ENCODE results near the gene ATP5F1D. TPM values are rescaled to one million over a fixed set of nuclear protein-coding genes. Genes with fewer than 3 reads are reported as not detected.

The ATP5F1D gene
- total RNA-seq, 4 donors from 2014 or later = 88.3 to 299 (median 206) TPM

- no peaks in the 10 kb centered on the region for H3K27me3 ChIP-seq
- H3K4me1 ChIP-seq = peaks cover 11 to 84% (median 62%) of the 10 kb centered on the region in 4 donors
- H3K36me3 ChIP-seq = peaks cover 0 to 39% (median 0%) of the 10 kb centered on the region in 3 donors
- DNase-seq = peak; percentile 89 to 94 (median 90)
- H3K4me3 ChIP-seq = peak overlapping the region; percentile 20 to 76 (median 44)
- H3K27ac ChIP-seq = peak overlapping the region; percentile 98 to 100 (median 99)
- no peaks in the 10 kb centered on the region for H3K9me3 ChIP-seq
- TF ChIP-seq POLR2A (IDR thresholded peaks at IDR 0.05) = peak; percentile 71 to 85
- TF ChIP-seq, protein P1, sequence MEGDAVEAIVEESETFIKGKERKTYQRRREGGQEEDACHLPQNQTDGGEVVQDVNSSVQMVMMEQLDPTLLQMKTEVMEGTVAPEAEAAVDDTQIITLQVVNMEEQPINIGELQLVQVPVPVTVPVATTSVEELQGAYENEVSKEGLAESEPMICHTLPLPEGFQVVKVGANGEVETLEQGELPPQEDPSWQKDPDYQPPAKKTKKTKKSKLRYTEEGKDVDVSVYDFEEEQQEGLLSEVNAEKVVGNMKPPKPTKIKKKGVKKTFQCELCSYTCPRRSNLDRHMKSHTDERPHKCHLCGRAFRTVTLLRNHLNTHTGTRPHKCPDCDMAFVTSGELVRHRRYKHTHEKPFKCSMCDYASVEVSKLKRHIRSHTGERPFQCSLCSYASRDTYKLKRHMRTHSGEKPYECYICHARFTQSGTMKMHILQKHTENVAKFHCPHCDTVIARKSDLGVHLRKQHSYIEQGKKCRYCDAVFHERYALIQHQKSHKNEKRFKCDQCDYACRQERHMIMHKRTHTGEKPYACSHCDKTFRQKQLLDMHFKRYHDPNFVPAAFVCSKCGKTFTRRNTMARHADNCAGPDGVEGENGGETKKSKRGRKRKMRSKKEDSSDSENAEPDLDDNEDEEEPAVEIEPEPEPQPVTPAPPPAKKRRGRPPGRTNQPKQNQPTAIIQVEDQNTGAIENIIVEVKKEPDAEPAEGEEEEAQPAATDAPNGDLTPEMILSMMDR (IDR thresholded peaks at IDR 0.05) = no peak
Measured at GRCh38 chr19:1259206-1259875, 17.8 kb downstream of the ATP5F1D start.

DNA sequence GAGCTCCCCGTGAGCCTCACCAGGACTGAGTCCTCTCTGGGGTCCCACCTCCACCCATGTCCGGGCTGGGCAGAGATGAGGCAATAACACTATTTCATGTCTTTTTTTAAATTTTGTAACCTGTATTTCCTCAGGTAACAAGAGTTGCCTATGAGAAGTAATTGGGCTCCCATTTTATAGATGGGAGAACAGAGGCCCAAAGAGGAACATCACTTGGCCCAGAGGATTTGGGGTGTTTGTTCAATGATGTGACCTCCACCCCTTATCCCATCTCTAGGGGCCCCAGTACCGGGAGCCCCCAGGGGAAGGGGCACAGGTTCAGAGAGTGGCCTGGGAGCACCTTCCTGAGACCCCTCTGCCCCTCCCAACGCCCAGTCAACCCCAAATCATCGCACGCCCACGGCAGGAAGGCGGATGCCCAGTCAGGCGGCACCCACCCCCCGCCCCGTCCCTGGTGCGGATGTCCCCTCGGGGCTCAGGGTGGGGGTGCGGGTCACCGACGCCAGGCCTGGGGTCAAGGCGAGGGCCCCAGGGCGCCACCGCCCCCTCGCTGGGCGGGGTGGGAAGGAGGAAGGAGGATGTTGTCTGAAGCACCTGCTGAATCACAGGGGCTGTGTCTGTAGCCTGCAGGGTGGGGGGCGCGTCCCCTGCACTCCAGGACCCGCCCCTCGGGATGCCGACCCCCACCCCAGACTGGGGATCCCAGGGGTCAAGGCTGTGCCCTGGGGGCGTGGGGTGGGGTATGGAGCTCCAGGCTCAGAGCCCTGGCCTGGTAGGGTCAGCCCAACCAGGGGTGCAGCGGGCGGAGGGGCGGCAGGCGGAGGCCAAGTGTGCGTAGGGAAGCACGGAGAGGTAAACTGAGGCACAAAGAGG, 18.6 kb downstream of the ATP5F1D start:
- H3K27ac ChIP-seq = peak overlapping the region; percentile 98 to 100 (median 99)
- peak overlapping the region; percentile 48 to 76 (median 60) for H3K4me3 ChIP-seq
- H3K9me3 ChIP-seq = no peaks in the 10 kb centered on the region
- no peaks in the 10 kb centered on the region for H3K27me3 ChIP-seq
- H3K36me3 ChIP-seq = peaks cover 0 to 31% (median 0%) of the 10 kb centered on the region in 3 donors
- TF ChIP-seq, protein P1 (IDR thresholded peaks at IDR 0.05) = no peak
- no peak for TF ChIP-seq POLR2A (IDR thresholded peaks at IDR 0.05)
- H3K4me1 ChIP-seq = peaks cover 11 to 84% (median 63%) of the 10 kb centered on the region in 4 donors
- peak; percentile 72 to 84 (median 74) for DNase-seq

DNA sequence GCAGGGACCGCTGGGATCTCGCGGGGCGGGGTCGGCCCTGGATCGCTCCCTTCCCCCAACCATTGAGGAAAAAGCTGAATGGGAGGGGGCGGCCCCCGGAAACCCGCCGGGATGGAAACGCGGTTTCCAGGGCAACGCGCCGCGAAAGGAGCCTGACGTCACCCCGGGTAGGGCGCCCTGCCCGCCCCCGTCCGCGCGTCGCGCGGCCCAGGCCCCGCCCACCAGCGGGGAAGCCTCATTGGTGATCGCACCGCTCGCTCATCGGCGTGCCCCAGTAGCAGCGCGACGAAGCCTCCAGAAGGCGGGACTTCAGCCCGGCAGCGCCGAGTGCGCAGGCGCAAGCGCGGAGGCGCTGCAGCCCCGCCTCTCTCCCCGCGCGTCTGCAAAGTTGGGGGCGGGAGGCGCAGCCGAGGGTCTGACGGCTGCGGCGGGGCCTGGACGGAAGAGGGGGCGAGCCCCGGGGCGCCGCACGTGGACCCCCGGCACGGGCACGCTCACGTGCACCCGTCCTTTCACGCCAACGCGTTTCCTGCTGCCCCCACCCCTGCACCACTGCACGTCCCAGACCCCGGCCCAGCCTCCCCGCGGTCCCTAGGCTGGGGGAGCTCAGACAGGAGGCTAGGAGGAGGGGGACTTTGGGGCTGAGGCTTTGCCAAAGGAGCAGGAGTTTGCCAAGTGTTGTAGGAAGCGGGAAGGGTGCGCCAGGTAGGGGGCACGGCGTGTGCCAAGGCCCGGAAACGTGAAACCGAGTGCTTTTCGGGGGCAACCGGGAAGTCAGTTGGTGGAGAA, 19.4 kb downstream of the ATP5F1D start:
- H3K27ac ChIP-seq = peak overlapping the region; percentile 98 to 100 (median 99)
- no peaks in the 10 kb centered on the region for H3K27me3 ChIP-seq
- H3K36me3 ChIP-seq = peaks cover 0 to 23% (median 0%) of the 10 kb centered on the region in 3 donors
- TF ChIP-seq, protein P1 (IDR thresholded peaks at IDR 0.05) = peak in 1 of 6 experiments; percentile 4
- peak; percentile 37 to 87 for TF ChIP-seq POLR2A (IDR thresholded peaks at IDR 0.05)
- H3K4me3 ChIP-seq = peak overlapping the region; percentile 53 to 76 (median 64)
- peak; percentile 95 to 98 (median 97) for DNase-seq
- H3K4me1 ChIP-seq = peaks cover 13 to 84% (median 64%) of the 10 kb centered on the region in 4 donors
- no peaks in the 10 kb centered on the region for H3K9me3 ChIP-seq

GRCh38 chr19:1261538-1261797, 19.9 kb downstream of the ATP5F1D start:
- Histone ChIP-seq H3K4me1 (peaks cover 16 to 84% (median 67%) of the 10 kb centered on the region in 4 donors), H3K27me3 (no peaks in the 10 kb centered on the region), H3K9me3 (no peaks in the 10 kb centered on the region), H3K27ac (peak overlapping the region; percentile 98 to 100 (median 99)), H3K4me3 (peak overlapping the region; percentile 53 to 76 (median 64)), H3K36me3 (peaks cover 0 to 17% (median 0%) of the 10 kb centered on the region in 3 donors)
- DNase-seq = no peak
- TF ChIP-seq, protein P1 (IDR thresholded peaks at IDR 0.05) = peak in 5 of 6 experiments; percentile 13 to 32 (median 21)
- no peak for TF ChIP-seq POLR2A (IDR thresholded peaks at IDR 0.05)
